Stimulated activated CD4-positive, alpha-beta T cell treated with anti-CD3 and anti-CD28 coated beads, Interleukin-15, amount 100 ng/mL, for 48 hours (primary cell): ENCODE results near the gene EFCC1.

Source experiments
- DNase-seq, 2 donors: peaks; one replicate each; pipeline ENCODE4 v3.0.0-alpha.2; 2020; ENCODE audit warnings: low read depth in 2 of 2

The EFCC1 gene

GRCh38 chr3:129014793-129015345 is 13.8 kb downstream of the EFCC1 start:
- no peak for DNase-seq

- DNase-seq = no peak
Measured at GRCh38 chr3:129015388-129016105, 14.4 kb downstream of the EFCC1 start.

- DNase-seq = peak in 1 of 2 donors; percentile 32
Measured at GRCh38 chr3:129016356-129016719, 15.2 kb downstream of the EFCC1 start.

GRCh38 chr3:129016720-129017483 is 15.8 kb downstream of the EFCC1 start:
- DNase-seq = no peak

GRCh38 chr3:129017484-129017899 is 16.4 kb downstream of the EFCC1 start:
- DNase-seq = no peak

- no peak for DNase-seq
Measured at GRCh38 chr3:129018271-129018670, 17.2 kb downstream of the EFCC1 start.

GRCh38 chr3:129018751-129019150 is 17.6 kb downstream of the EFCC1 start:
- DNase-seq = no peak

- DNase-seq = no peak
Measured at GRCh38 chr3:129019266-129019665, 18.2 kb downstream of the EFCC1 start.

- no peak for DNase-seq
Measured at GRCh38 chr3:129020691-129021090, 19.6 kb downstream of the EFCC1 start.

- DNase-seq = no peak
Measured at GRCh38 chr3:129021140-129021551, 20.0 kb downstream of the EFCC1 start.

- DNase-seq = no peak
Measured at GRCh38 chr3:129022114-129023007, 21.3 kb downstream of the EFCC1 start.

- no peak for DNase-seq
Measured at GRCh38 chr3:129023008-129023358, 21.9 kb downstream of the EFCC1 start.

GRCh38 chr3:129023909-129024308 is 22.8 kb downstream of the EFCC1 start:
- DNase-seq = no peak

- no peak for DNase-seq
Measured at GRCh38 chr3:129025108-129025507, 24.0 kb downstream of the EFCC1 start.

GRCh38 chr3:129025691-129026435 is 24.8 kb downstream of the EFCC1 start:
- DNase-seq = no peak

- peak; percentile 88 to 89 for DNase-seq
Measured at GRCh38 chr3:129026728-129027543, 25.8 kb downstream of the EFCC1 start.

GRCh38 chr3:129027544-129027880 is 26.4 kb downstream of the EFCC1 start:
- DNase-seq = no peak

- DNase-seq = no peak
Measured at GRCh38 chr3:129028866-129029265, 27.8 kb downstream of the EFCC1 start.

- no peak for DNase-seq
Measured at GRCh38 chr3:129030611-129031010, 29.5 kb downstream of the EFCC1 start.

GRCh38 chr3:129031476-129032215 is 30.5 kb downstream of the EFCC1 start:
- DNase-seq = no peak
